ENCODE data around the gene DOCK4. TPM values are rescaled to one million over a fixed set of nuclear protein-coding genes. Genes with fewer than 3 reads are reported as not detected.

The DOCK4 gene
- total RNA-seq, 1 donor from 2014 or later, result 16.8 TPM

GRCh38 chr7:111813306-111813705, 392.9 kb downstream of the DOCK4 start:
- intact Hi-C loops (cut with DNase I), result no loop called here
- no peak for ATAC-seq
- no peak for DNase-seq (ENCODE audit: missing footprints)

- ATAC-seq (no peak), DNase-seq (ENCODE audit: missing footprints) (no peak)
- intact Hi-C loops (cut with DNase I), result no loop called here
Observed at GRCh38 chr7:111806232-111806631, 400.0 kb downstream of the DOCK4 start.

- DNase-seq (ENCODE audit: missing footprints), result no peak
- ATAC-seq, result no peak
- intact Hi-C loops (cut with DNase I), result no loop called here
Observed at GRCh38 chr7:111803015-111803758, 403.0 kb downstream of the DOCK4 start.

- peak; percentile 37 for ATAC-seq
- intact Hi-C loops (cut with DNase I), result no loop called here
- DNase-seq (ENCODE audit: missing footprints), result no peak
Observed at GRCh38 chr7:111802194-111802772, 403.9 kb downstream of the DOCK4 start.

GRCh38 chr7:111801277-111801676, 404.9 kb downstream of the DOCK4 start:
- intact Hi-C loops (cut with DNase I), result no loop called here
- no peak for ATAC-seq
- no peak for DNase-seq (ENCODE audit: missing footprints)

- DNase-seq (ENCODE audit: missing footprints), result no peak
- ATAC-seq, result no peak
- intact Hi-C loops (cut with DNase I), result no loop called here
Observed at GRCh38 chr7:111796671-111797070, 409.5 kb downstream of the DOCK4 start.

GRCh38 chr7:111789870-111790269, 416.3 kb downstream of the DOCK4 start:
- DNase-seq (ENCODE audit: missing footprints) (no peak), ATAC-seq (no peak)
- intact Hi-C loops (cut with DNase I), result no loop called here

GRCh38 chr7:111789048-111789320, 417.2 kb downstream of the DOCK4 start:
- no peak for ATAC-seq
- no peak for DNase-seq (ENCODE audit: missing footprints)
- intact Hi-C loops (cut with DNase I), result no loop called here

- DNase-seq (ENCODE audit: missing footprints) (no peak), ATAC-seq (no peak)
- intact Hi-C loops (cut with DNase I), result no loop called here
Observed at GRCh38 chr7:111788286-111789047, 417.7 kb downstream of the DOCK4 start.

- DNase-seq (ENCODE audit: missing footprints) (no peak), ATAC-seq (no peak)
- intact Hi-C loops (cut with DNase I), result no loop called here
Observed at GRCh38 chr7:111787741-111788140, 418.5 kb downstream of the DOCK4 start.

- DNase-seq (ENCODE audit: missing footprints) (no peak), ATAC-seq (no peak)
- intact Hi-C loops (cut with DNase I), result no loop called here
Observed at GRCh38 chr7:111787099-111787498, 419.1 kb downstream of the DOCK4 start.

- intact Hi-C loops (cut with DNase I), result no loop called here
Observed at GRCh38 chr7:111785076-111785475, 421.1 kb downstream of the DOCK4 start.

GRCh38 chr7:111784296-111784695, 421.9 kb downstream of the DOCK4 start:
- no peak for DNase-seq (ENCODE audit: missing footprints)
- no peak for ATAC-seq
- intact Hi-C loops (cut with DNase I), result no loop called here

More at GRCh38 chr7:111785076-111785475, 421.1 kb downstream of the DOCK4 start:
- no peak for DNase-seq (ENCODE audit: missing footprints)
- ATAC-seq, result no peak

- DNase-seq (ENCODE audit: missing footprints), result no peak
- intact Hi-C loops (cut with DNase I), result no loop called here
- ATAC-seq, result no peak
Observed at GRCh38 chr7:111783854-111784253, 422.3 kb downstream of the DOCK4 start.

GRCh38 chr7:111780527-111780926, 425.7 kb downstream of the DOCK4 start:
- no peak for ATAC-seq
- no peak for DNase-seq (ENCODE audit: missing footprints)
- intact Hi-C loops (cut with DNase I), result no loop called here

- intact Hi-C loops (cut with DNase I), result no loop called here
- ATAC-seq, result no peak
Observed at GRCh38 chr7:111775206-111775605, 431.0 kb downstream of the DOCK4 start.

GRCh38 chr7:111772716-111773115, 433.5 kb downstream of the DOCK4 start:
- intact Hi-C loops (cut with DNase I), result no loop called here
- ATAC-seq, result no peak
- DNase-seq (ENCODE audit: missing footprints), result no peak

More at GRCh38 chr7:111775206-111775605, 431.0 kb downstream of the DOCK4 start:
- DNase-seq (ENCODE audit: missing footprints), result no peak

- intact Hi-C loops (cut with DNase I), result no loop called here
- DNase-seq (ENCODE audit: missing footprints), result no peak
- ATAC-seq, result no peak
Observed at GRCh38 chr7:111771638-111772037, 434.6 kb downstream of the DOCK4 start.

- intact Hi-C loops (cut with DNase I), result no loop called here
- ATAC-seq (no peak), DNase-seq (ENCODE audit: missing footprints) (no peak)
Observed at GRCh38 chr7:111770116-111770515, 436.1 kb downstream of the DOCK4 start.

Measured in Right ventricle myocardium inferior (tissue), 1 donor.